SU-DHL-6 (cell line): Measurements from ENCODE around the gene NELL2.

Source experiments
- EZH2phosphoT487 ChIP-seq: fragments of 200-600 bp; sonication (generic), shearing (Covaris generic); conservative IDR thresholded peaks from 2 replicates; pipeline ENCODE4 v1.6.1; 2018; ENCODE audit warnings: mild to moderate bottlenecking, antibody characterized with exemption, low read length, moderate library complexity, mixed read lengths
- TF ChIP-seq, protein P1 (sequence below): fragments of 200-600 bp; sonication (generic); IDR thresholded peaks from one replicate; pipeline ENCODE4 v1.5.1; 2017; ENCODE audit warnings: antibody characterized with exemption, mild to moderate bottlenecking, low read length, moderate library complexity; ENCODE audit not compliant: insufficient read depth, poor library complexity, severe bottlenecking

DNA sequence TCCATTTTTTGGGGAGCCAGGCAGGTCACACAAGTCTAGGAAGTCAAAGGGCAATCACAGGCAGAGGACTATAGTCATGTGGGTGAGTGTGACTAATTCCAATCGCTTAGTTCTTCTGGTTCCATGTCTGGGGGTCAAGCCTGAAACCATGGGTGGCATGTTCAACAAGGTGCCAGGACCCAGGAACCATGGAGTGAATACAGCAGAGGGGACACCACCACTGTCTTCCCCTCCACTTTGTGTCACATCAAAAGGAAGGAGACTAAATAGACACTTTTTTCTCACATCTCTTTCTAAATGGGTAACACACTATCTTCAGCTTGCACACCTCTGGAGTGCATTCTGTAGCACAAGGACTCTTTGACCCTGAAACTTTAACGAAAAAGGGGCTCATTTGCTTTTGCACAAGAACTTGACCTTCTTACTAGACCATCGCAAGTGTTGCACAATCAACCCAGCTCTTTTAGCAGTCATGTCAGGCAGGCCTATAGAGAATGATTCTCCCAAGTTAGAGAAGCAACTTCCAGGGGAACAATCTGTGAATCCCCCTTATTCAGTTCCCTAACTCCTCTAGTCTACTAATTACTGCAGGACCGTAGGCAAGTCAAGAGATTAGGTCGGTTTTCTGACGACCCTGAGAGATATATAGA, 398.7 kb downstream of the NELL2 start:
- TF ChIP-seq, protein P1, sequence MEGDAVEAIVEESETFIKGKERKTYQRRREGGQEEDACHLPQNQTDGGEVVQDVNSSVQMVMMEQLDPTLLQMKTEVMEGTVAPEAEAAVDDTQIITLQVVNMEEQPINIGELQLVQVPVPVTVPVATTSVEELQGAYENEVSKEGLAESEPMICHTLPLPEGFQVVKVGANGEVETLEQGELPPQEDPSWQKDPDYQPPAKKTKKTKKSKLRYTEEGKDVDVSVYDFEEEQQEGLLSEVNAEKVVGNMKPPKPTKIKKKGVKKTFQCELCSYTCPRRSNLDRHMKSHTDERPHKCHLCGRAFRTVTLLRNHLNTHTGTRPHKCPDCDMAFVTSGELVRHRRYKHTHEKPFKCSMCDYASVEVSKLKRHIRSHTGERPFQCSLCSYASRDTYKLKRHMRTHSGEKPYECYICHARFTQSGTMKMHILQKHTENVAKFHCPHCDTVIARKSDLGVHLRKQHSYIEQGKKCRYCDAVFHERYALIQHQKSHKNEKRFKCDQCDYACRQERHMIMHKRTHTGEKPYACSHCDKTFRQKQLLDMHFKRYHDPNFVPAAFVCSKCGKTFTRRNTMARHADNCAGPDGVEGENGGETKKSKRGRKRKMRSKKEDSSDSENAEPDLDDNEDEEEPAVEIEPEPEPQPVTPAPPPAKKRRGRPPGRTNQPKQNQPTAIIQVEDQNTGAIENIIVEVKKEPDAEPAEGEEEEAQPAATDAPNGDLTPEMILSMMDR: no peak
- TF ChIP-seq EZH2phosphoT487: no peak
